ENCODE measurements around the gene PSMB5. TPM values are rescaled to one million over a fixed set of nuclear protein-coding genes. Genes with fewer than 3 reads are reported as not detected.

PSMB5 gene
- 103 TPM for total RNA-seq

- peak; percentile 93 for DNase-seq (ENCODE audit: low spot score)
Measured at GRCh38 chr14:23034498-23035302, at the start of gene PSMB5. PSMB5 (minus strand) TSS chr14:23034900; CDS start chr14:23034881, 19 bp downstream.

GRCh38 chr14:23080474-23080873 is 45.8 kb upstream of the PSMB5 start:
- DNase-seq (ENCODE audit: low spot score), result no peak

DNA sequence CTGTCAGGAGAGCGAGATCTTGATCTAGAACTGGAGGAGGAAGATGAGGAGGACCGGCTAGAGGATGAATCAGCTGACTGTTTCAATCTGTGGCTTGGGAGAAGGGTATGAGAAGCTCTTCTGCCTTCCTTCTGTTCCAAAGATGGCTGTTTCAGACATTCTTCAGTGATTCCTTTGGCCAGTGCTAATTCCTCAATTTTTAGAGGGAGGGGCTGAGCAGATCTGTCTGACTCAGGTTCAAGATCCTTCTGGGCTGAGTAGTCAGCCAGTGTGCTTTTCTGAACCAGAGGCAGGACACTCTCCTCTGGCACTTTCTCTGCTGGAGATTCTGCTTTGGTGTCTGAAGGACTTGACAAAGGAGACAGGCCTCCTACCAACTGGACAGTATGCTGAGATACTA is 45.0 kb upstream of the PSMB5 start:
- no peak for DNase-seq (ENCODE audit: low spot score)

GRCh38 chr14:23078692-23079116 is 44.0 kb upstream of the PSMB5 start:
- peak; percentile 84 for DNase-seq (ENCODE audit: low spot score)

GRCh38 chr14:23077962-23078361 is 43.3 kb upstream of the PSMB5 start:
- DNase-seq (ENCODE audit: low spot score), result no peak

DNA sequence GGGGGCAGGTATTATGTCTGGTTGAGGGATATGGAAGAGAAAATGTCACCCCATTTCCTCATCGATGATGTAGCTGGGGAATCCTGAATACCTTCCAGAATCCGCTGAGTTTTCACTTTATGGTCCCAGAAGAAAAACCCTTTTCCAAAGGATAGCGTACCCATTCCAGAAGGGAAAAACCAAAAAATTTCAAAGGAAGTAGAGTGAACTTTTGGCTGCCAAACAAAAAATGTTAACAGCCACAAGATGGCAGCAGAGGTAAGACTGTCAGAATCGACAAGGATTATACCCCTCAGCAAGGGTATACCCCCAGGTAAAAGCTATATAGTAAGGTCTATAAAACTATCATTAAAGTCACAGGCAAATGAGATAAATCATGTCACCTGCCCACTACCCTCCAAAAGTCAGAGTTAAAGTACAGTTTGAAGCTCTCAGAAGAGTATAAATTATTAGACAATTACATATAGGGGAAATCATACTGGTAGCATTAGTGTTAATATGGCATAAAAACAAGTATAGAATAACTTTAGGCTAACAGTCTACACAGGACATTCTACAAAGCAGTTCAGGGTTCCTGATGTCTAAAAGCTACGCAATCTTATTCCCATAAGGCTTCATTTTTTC is 42.2 kb upstream of the PSMB5 start:
- no peak for DNase-seq (ENCODE audit: low spot score)

GRCh38 chr14:23074906-23075305 is 40.2 kb upstream of the PSMB5 start:
- DNase-seq (ENCODE audit: low spot score), result no peak

- no peak for DNase-seq (ENCODE audit: low spot score)
Measured at GRCh38 chr14:23071921-23072539, 37.3 kb upstream of the PSMB5 start.

DNA sequence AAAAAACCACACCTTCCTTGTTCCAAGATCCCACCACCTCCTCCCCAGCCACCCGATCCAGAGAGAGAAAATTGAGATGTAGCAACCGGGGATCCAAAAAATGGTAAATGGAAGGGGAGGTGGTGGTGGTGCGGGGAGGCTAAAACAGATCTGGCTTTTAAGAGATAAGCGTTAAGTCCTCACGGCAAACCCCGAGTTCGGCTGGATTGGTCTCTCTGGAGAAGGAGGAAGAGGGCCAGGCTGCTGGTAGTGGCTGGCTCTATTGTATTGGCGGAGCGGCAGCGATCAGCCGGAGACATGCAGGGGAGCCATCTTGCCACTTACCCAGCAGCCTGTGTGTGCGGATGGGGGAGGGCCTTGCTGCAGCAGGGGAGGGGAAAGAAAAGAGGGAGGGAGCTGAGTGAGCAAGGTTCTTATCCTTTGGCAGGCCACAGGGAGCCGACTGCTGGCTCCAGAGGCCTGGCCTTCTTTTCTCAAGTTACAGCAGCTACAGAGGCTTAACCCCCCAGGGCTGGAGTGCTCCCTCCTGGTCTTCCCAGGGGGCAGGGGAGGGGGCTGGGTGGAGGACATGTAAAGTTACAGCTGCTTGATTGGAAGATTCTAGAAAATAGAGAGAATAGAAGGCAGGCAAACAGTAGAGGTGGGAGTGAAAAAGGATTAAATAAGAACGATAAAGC is 36.7 kb upstream of the PSMB5 start:
- peak; percentile 83 for DNase-seq (ENCODE audit: low spot score)

DNA sequence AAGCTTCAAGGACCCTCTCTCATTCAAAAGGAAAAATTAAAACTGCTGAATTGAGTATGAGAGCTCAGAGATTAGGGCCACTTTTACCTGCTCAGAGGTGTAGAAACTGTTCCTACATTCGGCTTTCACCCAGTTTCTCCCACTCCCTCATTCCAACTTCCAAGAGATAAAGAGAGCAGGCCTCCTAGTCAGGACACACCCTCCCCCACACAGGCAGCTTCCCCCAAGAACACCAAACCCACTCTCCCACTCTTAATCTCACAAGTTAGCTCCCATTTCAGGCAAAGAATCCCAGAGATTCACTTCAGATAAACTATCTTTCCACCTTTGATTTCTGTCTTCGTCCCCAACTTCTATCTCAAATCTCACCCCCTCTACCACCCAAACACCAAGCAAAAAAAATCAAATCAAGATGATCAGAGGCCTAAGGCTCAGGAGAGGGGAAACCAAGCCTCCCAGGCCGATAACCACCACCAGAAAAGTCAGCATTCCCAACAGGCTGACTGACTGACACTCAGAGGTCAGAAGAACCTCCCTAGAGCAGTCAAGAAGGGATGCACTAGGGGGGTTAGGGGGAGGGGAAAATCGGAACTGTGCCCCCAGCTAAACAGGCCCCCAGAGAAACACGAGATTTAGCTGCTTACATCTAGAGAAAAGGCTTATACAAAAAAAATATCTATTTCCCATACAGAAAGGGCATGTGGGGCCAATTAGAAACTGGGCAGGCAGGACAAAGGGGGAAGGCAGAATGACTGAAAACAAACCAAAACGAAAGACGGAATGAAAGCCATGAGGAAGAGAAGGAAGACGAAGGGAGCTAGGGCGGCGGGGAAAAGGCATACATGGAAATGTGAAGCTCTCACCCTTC is 35.8 kb upstream of the PSMB5 start:
- no peak for DNase-seq (ENCODE audit: low spot score)

GRCh38 chr14:23069413-23069806 is 34.7 kb upstream of the PSMB5 start:
- no peak for DNase-seq (ENCODE audit: low spot score)

GRCh38 chr14:23068789-23069412 is 34.2 kb upstream of the PSMB5 start:
- peak; percentile 86 for DNase-seq (ENCODE audit: low spot score)

GRCh38 chr14:23067847-23068788 is 33.4 kb upstream of the PSMB5 start:
- no peak for DNase-seq (ENCODE audit: low spot score)

GRCh38 chr14:23066855-23067744 is 32.4 kb upstream of the PSMB5 start:
- DNase-seq (ENCODE audit: low spot score), result no peak

DNA sequence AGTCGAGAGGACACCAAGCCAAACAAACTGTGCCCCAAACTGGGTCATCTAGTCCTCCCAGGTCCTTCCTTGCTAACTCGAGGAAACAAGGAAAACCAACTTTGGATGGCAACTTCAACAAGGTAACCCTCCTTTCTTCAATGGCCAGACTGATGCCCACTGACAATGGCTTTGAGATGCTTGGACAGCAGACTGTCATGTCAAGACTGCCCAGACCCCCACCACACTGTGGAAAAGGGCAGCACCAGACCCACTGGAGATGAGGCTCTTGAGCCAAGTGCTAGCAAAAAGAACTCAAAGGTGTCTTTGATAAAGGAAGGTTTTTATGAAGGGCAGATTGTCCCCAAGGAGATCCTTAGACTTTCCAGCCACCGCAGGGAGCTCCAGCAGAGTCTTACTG is 31.7 kb upstream of the PSMB5 start:
- DNase-seq (ENCODE audit: low spot score), result no peak

DNA sequence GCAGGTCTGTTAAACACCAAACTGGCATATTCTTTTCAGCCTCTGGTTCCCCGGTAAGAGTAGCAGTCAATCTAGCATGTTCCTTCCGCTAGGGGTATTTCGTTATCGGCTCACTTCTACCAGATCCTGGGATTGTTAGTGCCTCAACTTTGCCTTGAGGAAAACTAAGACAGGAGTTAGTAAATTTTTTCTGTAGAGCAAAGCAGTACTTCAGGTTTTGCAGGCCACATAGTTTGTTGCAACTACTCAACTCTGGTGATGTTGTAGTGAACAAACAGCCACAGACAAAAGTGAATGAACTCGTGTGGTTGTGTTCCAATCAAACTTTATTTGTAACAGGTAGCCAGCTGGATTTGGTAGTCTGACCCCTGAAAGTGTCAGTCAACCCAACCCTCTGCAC is 28.9 kb upstream of the PSMB5 start:
- DNase-seq (ENCODE audit: low spot score), result no peak

DNA sequence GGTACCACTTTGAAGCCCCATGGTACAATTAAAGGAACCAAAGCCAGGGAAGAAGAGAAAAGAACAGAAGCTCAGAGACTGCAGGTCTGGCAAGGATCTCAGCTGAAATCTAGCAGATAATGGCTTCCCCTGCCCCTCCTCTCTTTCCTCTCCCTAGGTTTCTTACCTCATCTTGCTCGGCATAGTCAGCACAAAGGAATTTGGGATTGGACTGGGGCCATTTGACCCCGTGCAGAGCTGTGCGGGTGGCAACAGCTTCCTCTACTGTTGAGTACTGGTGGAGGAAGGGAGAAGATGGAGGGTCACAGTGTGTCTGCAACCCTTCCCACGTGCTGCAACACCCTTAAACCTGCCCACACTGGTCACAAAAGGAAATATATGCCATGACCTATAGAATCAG is 27.3 kb upstream of the PSMB5 start:
- peak; percentile 88 for DNase-seq (ENCODE audit: low spot score)

- DNase-seq (ENCODE audit: low spot score), result no peak
Measured at GRCh38 chr14:23060536-23061260, 26.0 kb upstream of the PSMB5 start.

All from mucosa of gallbladder (tissue), 1 donor.